HG03280 (cell line): ENCODE data around the gene PKP1.

ENCODE experiments used
- ATAC-seq: cut with Tn5 transposase; IDR thresholded peaks from one replicate; pipeline ENCODE4 v1.9.1; 2021; ENCODE audit warnings: mild to moderate bottlenecking, moderate library complexity; ENCODE audit not compliant: unreplicated experiment

Gene PKP1

GRCh38 chr1:201277441-201277840, 5.9 kb upstream of the PKP1 start:
- ATAC-seq: no peak

DNA sequence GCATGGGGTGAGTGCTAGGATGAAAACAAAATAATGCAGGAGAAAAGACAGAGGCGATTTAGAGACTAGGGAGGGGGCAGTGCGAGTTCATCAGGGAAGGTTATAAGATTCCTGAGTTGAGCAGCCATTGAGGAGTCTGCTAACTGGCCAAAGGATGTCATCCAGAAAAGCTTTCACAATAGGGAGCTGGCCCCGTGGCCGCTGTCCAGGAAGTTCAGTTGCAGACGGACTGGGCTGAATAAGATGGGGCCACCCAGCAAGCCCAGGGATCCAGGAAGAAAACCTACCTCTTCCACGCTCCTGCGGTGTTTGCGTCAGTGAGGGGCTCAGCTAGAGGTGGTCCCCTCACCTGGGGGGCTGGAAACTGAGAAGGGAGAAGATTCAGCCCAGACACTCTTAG, 4.0 kb upstream of the PKP1 start:
- ATAC-seq: no peak

GRCh38 chr1:201280884-201281283, 2.4 kb upstream of the PKP1 start:
- no peak for ATAC-seq

DNA sequence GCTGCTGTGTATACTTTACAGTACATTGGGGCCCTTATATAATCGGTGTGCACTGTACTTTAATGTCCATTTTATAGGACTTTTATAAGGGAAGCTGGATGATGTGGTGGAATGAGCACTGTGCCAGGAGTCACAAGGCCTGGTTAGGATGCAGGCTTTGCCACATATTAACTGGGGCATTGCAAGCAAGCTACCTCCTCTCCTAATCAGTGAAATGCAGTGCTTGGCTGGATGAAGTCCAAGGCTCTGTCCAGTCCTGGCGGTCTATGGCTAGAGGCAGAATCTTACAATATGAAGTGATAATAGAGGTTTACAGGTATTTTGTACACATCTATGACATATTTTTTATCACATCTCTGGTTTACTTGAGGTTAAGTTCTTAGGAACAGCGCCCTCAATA, 1.7 kb upstream of the PKP1 start:
- ATAC-seq: no peak

GRCh38 chr1:201282216-201282615, 1.1 kb upstream of the PKP1 start:
- ATAC-seq: no peak

DNA sequence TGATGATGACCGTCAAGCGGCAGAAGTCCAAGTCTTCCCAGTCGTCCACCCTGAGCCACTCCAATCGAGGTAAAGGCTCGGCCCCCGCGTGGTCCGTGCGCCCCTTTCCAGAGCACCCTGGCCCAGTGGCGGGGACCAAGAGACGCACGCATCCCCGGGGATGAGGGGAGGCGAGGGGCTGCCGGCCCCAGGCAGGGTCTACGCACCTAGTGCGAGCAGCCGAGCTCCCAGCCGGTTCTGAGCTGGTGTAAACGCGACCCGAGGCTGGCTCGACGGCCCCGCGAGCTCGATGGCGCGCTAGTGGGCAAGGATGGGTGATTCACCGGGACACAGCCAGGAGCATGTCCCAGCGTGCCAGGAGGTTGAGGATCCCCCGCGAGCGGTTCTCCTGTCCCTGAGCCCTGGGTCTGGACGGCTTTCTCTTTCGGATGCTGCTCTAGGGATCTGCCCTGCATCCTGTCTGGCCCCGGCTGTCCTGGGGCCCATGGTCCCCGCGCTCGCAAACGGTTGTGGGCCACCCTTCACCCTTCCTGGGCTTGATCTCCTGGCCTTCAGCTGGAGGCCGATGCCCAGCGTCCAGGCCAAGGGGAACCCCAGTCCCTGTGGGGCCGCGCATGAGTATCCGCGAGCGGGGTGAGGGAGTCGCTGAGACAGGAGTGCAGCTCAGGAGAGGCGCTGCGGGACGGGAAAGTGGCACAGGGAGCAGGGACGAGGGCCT, 689 bp downstream of the PKP1 start:
- no peak for ATAC-seq

- ATAC-seq: no peak
Measured at GRCh38 chr1:201284636-201285035, 1.3 kb downstream of the PKP1 start.

DNA sequence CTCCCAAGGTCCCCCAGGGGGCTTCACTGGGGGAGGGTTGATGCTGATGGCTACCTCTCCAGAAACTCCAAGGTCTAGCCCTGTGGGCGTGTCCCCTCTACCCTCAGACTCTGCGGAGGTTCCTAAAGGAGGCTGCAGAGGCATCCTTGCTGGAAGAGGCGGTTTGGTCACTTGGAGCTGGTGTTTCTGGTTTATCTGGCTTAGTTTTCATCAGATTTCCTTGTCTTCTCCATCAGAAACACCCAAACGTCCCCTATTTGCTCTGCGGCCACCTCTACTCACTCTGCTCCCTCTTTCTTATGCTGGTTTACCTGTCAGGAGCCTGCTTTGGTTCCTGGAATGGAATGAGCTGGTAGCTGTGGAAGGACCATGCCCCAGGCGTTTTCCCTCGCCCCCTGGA, 2.5 kb downstream of the PKP1 start:
- ATAC-seq: no peak

- ATAC-seq: no peak
Measured at GRCh38 chr1:201286445-201286844, 3.1 kb downstream of the PKP1 start.

- no peak for ATAC-seq
Measured at GRCh38 chr1:201288007-201288406, 4.7 kb downstream of the PKP1 start.

DNA sequence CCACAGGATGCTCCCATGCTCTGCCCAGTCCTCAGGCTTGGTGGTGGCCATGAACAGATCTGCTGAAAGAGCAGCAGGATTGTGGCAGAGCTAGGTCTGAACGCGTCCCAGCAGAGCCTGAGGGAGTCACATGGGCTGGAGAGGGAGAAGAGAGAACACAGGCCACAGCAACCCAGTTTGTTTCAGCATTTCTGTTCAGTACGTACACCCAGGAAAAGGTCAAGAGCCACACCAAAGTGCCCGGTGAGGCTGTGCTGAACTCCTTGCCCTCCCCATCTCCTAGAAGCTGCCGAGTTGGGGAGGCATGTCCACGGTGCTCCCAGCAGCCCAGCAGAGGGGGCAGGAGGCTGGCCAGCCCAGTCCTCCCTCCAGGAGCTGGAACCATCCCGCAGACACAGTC, 5.5 kb downstream of the PKP1 start:
- no peak for ATAC-seq

GRCh38 chr1:201290551-201290950, 7.2 kb downstream of the PKP1 start:
- no peak for ATAC-seq

- ATAC-seq: no peak
Measured at GRCh38 chr1:201291916-201292315, 8.6 kb downstream of the PKP1 start.

DNA sequence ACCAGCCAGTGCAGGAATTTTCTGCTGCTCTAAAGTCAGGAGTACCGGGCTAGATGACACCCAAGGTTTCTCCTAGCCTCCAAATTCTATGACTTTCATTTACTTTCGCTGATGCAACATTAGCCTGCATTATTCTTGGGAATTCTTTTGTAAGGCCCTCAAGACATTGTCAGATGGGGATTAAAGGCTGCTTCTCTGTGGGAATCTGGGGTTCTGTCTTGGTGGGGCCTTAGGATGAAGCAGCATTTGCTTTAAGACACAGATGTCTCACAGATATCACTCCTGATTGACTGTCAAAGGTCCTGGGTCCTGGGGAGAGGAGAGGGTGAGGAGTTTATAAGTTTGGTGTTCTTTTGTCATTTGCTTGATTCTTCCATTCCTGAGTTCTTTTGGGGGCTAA, 11.6 kb downstream of the PKP1 start:
- ATAC-seq: no peak

GRCh38 chr1:201295346-201295745, 12.0 kb downstream of the PKP1 start:
- ATAC-seq: no peak

DNA sequence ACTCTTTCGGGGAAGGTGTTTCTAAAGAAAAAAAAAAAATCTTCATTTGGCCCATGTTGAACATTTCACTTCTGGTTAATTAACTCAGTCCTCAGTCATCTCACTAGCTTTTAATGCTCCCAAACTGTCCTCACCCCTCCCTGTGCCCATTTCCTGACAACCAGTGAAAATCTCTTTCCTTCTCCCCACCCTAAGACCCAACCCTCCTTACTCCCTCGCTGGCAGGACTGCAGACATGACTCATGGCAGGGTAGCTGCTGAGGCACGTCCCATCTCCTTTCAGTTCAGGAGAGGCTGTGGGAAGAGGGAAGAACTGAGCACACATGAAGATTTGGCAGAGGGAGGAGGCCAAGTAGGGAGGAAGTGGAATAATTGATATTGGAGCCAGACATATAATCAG, 12.6 kb downstream of the PKP1 start:
- no peak for ATAC-seq

- no peak for ATAC-seq
Measured at GRCh38 chr1:201296352-201296751, 13.0 kb downstream of the PKP1 start.

- ATAC-seq: no peak
Measured at GRCh38 chr1:201298396-201299381, 15.4 kb downstream of the PKP1 start.

GRCh38 chr1:201299968-201300367, 16.7 kb downstream of the PKP1 start:
- ATAC-seq: no peak

DNA sequence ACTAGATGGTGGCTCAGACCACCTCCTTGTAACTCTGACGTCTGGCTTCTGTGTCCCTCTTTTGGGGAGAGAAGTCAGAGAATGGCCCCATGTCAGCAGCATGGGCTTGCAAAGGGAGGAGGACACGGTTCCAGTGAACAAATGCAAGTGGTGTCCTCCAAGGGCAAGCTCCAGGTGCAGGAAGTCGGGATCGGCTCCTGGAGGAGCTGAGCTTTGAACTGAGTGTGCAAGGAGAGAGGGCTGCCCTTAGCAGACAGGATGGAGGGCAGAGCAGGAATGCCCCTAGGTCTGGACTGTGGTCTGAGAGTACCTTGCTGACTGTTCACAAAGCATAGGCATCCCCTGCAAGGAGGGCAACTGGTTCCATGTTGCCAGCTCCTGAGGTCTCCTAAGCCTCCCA, 17.3 kb downstream of the PKP1 start:
- ATAC-seq: no peak

- ATAC-seq: no peak
Measured at GRCh38 chr1:201302163-201303152, 19.2 kb downstream of the PKP1 start.
